CD4-positive, alpha-beta T cell treated with Interferon alpha-2 for 1 hour (primary cell): ENCODE results near the gene ULBP1.
"Not testable (repeated sequence)": the region's sequence is repeated elsewhere in the genome, so short reads cannot be mapped to it uniquely, and the experiment has no call there.

Source experiments
- DNase-seq, 2 donors: peaks; one replicate each; pipeline ENCODE4 v3.0.0-alpha.2; 2020 to 2022

ULBP1 gene

GRCh38 chr6:150006961-150007464 lies 43.3 kb downstream of the ULBP1 start:
- peak; percentile 39 to 50 for DNase-seq

- no peak for DNase-seq
These were observed 44.8 kb downstream of the ULBP1 start for GRCh38 chr6:150008588-150008987.

- DNase-seq: not testable (repeated sequence)
These were observed 49.4 kb downstream of the ULBP1 start for GRCh38 chr6:150012846-150013784.

GRCh38 chr6:150013785-150014622 lies 50.3 kb downstream of the ULBP1 start:
- not testable (repeated sequence) for DNase-seq

GRCh38 chr6:150014623-150015280 lies 51.0 kb downstream of the ULBP1 start:
- DNase-seq: not testable (repeated sequence)

GRCh38 chr6:150015281-150016001 lies 51.7 kb downstream of the ULBP1 start:
- peak in 1 of 2 donors; percentile 43 for DNase-seq

GRCh38 chr6:150016324-150017185 lies 52.8 kb downstream of the ULBP1 start:
- peak; percentile 56 to 83 for DNase-seq

GRCh38 chr6:150017186-150017521 lies 53.4 kb downstream of the ULBP1 start:
- not testable (repeated sequence) for DNase-seq

GRCh38 chr6:150018846-150019580 lies 55.3 kb downstream of the ULBP1 start:
- DNase-seq: no peak

- DNase-seq: not testable (repeated sequence)
These were observed 58.1 kb downstream of the ULBP1 start for GRCh38 chr6:150021870-150022269.
